OCI-LY7 (cell line): ENCODE measurements around the gene B3GNT9. TPM values are rescaled to one million over a fixed set of nuclear protein-coding genes. Genes with fewer than 3 reads are reported as not detected.

Source experiments
- BruUV-seq: library from RNA; stranded (reverse); fragments of 400-500 nt; replicated peaks from 2 replicates; lab custom pipeline; 2021; lab: Mats Ljungman, UMichigan
- CTCF ChIA-PET: fragments of 300-600 bp; sonication (Branson Sonifier 250); formaldehyde crosslinking; loops from one replicate; lab custom pipeline; 2022; ENCODE audit warnings: antibody characterized with exemption; ENCODE audit not compliant: unreplicated experiment; lab: Charles Lee
- POLR2A ChIA-PET: fragments of 300-600 bp; sonication (Branson Sonifier 250); formaldehyde crosslinking; loops from one replicate; lab custom pipeline; 2022; ENCODE audit warnings: antibody characterized with exemption; lab: Charles Lee
- DNase-seq: peaks from one replicate; pipeline ENCODE4 v3.0.0-alpha.2; 2015; ENCODE audit warnings: low spot score
- H2AFZ ChIP-seq: fragments of 200-600 bp; sonication (generic), shearing (Covaris generic); 2 replicates; pipeline ENCODE4 v1.6.1; 2014; ENCODE audit warnings: mild to moderate bottlenecking, antibody characterized with exemption, low read length, moderate library complexity
- H3K27ac ChIP-seq: fragments of 200-600 bp; sonication (generic); 2 replicates; pipeline ENCODE4 v1.5.1; 2014; ENCODE audit warnings: mixed run types, low read depth, mild to moderate bottlenecking, moderate library complexity, low read length, inconsistent platforms; ENCODE audit not compliant: poor library complexity, severe bottlenecking
- H3K36me3 ChIP-seq: fragments of 200-600 bp; sonication (generic); 2 replicates; pipeline ENCODE4 v1.6.1; 2014; ENCODE audit warnings: mild to moderate bottlenecking, antibody characterized with exemption, low read length, moderate library complexity, mixed read lengths; ENCODE audit not compliant: insufficient read depth
- H3K4me1 ChIP-seq: fragments of 200-600 bp; sonication (generic); 2 replicates; pipeline ENCODE4 v1.5.1; 2014; ENCODE audit warnings: mild to moderate bottlenecking, low read length; ENCODE audit not compliant: insufficient read depth, poor library complexity, severe bottlenecking
- H3K4me2 ChIP-seq: fragments of 200-600 bp; sonication (generic); 2 replicates; pipeline ENCODE4 v1.6.1; 2014; ENCODE audit warnings: mild to moderate bottlenecking, low read length
- H3K4me3 ChIP-seq: fragments of 200-600 bp; sonication (generic); 2 replicates; pipeline ENCODE4 v1.5.1; 2014; ENCODE audit warnings: mild to moderate bottlenecking, low read depth, low read length; ENCODE audit not compliant: poor library complexity, severe bottlenecking
- H3K79me2 ChIP-seq: fragments of 200-600 bp; sonication (generic); 2 replicates; pipeline ENCODE4 v1.6.1; 2016; ENCODE audit warnings: low read depth, mild to moderate bottlenecking, low read length, moderate library complexity, mixed read lengths; ENCODE audit not compliant: insufficient read depth
- H3K9me2 ChIP-seq: fragments of 200-600 bp; sonication (generic); 2 replicates; pipeline ENCODE4 v1.6.1; 2016; ENCODE audit warnings: mild to moderate bottlenecking, low read length, mixed read lengths; ENCODE audit not compliant: insufficient read depth
- H3K9me3 ChIP-seq: fragments of 200-600 bp; sonication (generic); 2 replicates; pipeline ENCODE4 v1.6.1; 2014; ENCODE audit warnings: mild to moderate bottlenecking, mixed run types, low read length, mixed read lengths
- H4K20me1 ChIP-seq: fragments of 200-600 bp; sonication (generic); 2 replicates; pipeline ENCODE4 v1.6.1; 2014; ENCODE audit warnings: mild to moderate bottlenecking, antibody characterized with exemption, low read length, moderate library complexity, mixed read lengths; ENCODE audit not compliant: insufficient read depth
- EZH2phosphoT487 ChIP-seq: fragments of 200-600 bp; sonication (generic); IDR thresholded peaks from 2 replicates; pipeline ENCODE4 v1.6.1; 2018; ENCODE audit warnings: low read depth, borderline replicate concordance, mild to moderate bottlenecking, mixed run types, antibody characterized with exemption, low read length, moderate library complexity, mixed read lengths
- intact Hi-C: fragments of 100-400 bp; cut with micrococcal nuclease; formaldehyde crosslinking; loops from one replicate; pipeline ENCODE4 v1.10.0; 2022; ENCODE audit not compliant: unreplicated experiment
- total RNA-seq, 2 experiments: library from RNA; depleted of rRNA in 1 of 2; stranded (reverse); fragments of >200 nt in 1 of 2; shearing (Covaris generic) in 1 of 2; gene quantifications; 2 replicates each; pipeline ENCODE4 v1.2.3, GENCODE V29; 2014 to 2022
- TF ChIP-seq, protein P1 (sequence below): fragments of 200-600 bp; sonication (generic); conservative IDR thresholded peaks from 2 replicates; pipeline ENCODE4 v1.5.1; 2014; ENCODE audit warnings: mild to moderate bottlenecking, antibody characterized with exemption, low read length, moderate library complexity, mixed read lengths

Gene B3GNT9
- total RNA-seq, 2 experiments from 2014 or later, result 1.1 to 2.7 TPM

DNA sequence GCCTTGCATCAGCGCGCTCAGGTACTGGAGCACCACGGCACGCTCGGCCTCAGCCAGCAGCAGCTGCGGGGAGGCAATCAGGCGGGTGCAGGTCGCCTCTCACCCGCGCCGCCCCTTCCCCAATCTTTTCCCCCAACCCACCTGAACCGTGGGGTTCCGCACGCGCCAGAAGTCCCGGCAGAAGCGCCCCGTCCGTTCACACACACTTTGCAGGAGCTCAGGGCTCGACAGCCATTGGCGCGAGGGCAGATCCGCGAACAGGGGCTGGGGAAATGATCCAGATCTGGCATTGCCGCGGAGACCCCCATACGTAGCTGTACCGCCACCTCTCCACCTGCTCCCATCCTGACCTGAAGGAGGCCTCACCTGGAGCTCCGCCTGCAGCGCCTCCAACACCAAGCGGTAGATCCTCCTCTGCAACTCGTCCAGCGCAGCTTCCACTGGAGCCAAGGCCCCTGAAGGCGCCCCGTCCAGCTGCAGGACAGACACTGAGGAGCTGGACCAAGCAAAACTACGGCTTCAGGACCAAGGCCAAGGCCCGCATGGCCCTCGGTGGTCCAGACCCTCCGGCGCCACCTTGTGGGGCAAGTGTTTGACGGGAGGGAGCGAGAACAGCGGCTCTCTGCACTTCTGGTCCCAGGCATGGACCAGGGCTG, 34.3 kb upstream of the B3GNT9 start:
- Histone ChIP-seq H3K4me1 (peaks cover 14% of the 10 kb centered on the region), H3K9me3 (no peaks in the 10 kb centered on the region), H3K27ac (no peak overlapping the region), H3K9me2 (no peaks in the 10 kb centered on the region), H3K79me2 (no peaks in the 10 kb centered on the region), H3K4me2 (no peak overlapping the region), H3K4me3 (no peak overlapping the region), H2AFZ (no peak overlapping the region; the same call in 1 of the 2 replicates), H4K20me1 (no peaks in the 10 kb centered on the region), H3K36me3 (no peaks in the 10 kb centered on the region)
- BruUV-seq, result no TSS peak
- CTCF ChIA-PET, result no interaction called here
- peak; percentile 80 for DNase-seq
- no peak for TF ChIP-seq EZH2phosphoT487
- TF ChIP-seq, protein P1, sequence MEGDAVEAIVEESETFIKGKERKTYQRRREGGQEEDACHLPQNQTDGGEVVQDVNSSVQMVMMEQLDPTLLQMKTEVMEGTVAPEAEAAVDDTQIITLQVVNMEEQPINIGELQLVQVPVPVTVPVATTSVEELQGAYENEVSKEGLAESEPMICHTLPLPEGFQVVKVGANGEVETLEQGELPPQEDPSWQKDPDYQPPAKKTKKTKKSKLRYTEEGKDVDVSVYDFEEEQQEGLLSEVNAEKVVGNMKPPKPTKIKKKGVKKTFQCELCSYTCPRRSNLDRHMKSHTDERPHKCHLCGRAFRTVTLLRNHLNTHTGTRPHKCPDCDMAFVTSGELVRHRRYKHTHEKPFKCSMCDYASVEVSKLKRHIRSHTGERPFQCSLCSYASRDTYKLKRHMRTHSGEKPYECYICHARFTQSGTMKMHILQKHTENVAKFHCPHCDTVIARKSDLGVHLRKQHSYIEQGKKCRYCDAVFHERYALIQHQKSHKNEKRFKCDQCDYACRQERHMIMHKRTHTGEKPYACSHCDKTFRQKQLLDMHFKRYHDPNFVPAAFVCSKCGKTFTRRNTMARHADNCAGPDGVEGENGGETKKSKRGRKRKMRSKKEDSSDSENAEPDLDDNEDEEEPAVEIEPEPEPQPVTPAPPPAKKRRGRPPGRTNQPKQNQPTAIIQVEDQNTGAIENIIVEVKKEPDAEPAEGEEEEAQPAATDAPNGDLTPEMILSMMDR, result peak; percentile 85
- intact Hi-C loops, result loop anchor here (1.0 to 10.0 kb wide), 2 partner anchors 170 to 208 kb away; no protein-coding TSS in a partner anchor
- POLR2A ChIA-PET, result no interaction called here

DNA sequence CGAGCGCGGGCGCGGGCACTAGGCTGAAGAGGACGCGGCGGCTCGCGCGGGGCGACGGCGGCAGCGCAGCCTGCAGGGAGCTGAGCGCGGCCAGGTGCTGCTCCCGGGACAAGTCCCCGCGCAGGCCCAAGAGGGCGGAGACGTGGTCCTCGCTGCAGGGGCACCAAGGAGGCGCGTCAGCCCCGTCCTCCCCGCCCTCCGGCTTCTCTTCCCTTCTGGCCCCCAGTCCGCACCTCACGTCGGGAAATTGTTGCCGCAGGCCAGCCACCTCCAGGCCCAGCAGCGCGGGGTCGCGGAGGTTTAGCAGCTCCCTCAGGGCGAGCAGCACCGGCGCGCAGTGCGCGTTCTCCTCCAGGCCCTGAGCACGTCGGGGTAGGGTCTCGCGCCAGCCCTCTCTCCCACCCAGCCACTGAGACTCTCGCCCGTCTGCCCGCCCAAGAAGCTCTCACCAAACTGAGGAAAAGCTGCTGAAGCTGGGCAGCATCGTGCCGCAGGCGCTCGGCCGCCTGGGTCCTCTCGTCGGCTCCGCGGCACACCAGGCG, 33.7 kb upstream of the B3GNT9 start:
- no peak for DNase-seq

More for the DNA sequence above, 33.7 kb upstream of the B3GNT9 start:
- TF ChIP-seq, protein P1, result no peak
- TF ChIP-seq EZH2phosphoT487, result no peak
- Histone ChIP-seq H3K9me2 (no peaks in the 10 kb centered on the region), H3K4me2 (peak overlapping the region; percentile 92), H3K4me1 (peaks cover 14% of the 10 kb centered on the region), H3K79me2 (no peaks in the 10 kb centered on the region), H3K36me3 (no peaks in the 10 kb centered on the region), H3K4me3 (peak overlapping the region; percentile 79), H2AFZ (peak overlapping the region; percentile 66), H3K27ac (no peak overlapping the region), H3K9me3 (no peaks in the 10 kb centered on the region), H4K20me1 (no peaks in the 10 kb centered on the region)
- no TSS peak for BruUV-seq
- ChIA-PET CTCF (no interaction called here), POLR2A (no interaction called here)
- intact Hi-C loops, result loop anchor here (10.0 kb wide), 1 partner anchor 170 kb away; no protein-coding TSS in a partner anchor
